HG02571 (cell line): ENCODE results near the gene CLSTN2.

ENCODE experiments used
- ATAC-seq: cut with Tn5 transposase; IDR thresholded peaks from one replicate; pipeline ENCODE4 v1.9.1; 2021; ENCODE audit warnings: mild to moderate bottlenecking, moderate library complexity; ENCODE audit not compliant: unreplicated experiment

Gene CLSTN2

GRCh38 chr3:139940622-139941021, 5.6 kb downstream of the CLSTN2 start:
- ATAC-seq, result no peak

DNA sequence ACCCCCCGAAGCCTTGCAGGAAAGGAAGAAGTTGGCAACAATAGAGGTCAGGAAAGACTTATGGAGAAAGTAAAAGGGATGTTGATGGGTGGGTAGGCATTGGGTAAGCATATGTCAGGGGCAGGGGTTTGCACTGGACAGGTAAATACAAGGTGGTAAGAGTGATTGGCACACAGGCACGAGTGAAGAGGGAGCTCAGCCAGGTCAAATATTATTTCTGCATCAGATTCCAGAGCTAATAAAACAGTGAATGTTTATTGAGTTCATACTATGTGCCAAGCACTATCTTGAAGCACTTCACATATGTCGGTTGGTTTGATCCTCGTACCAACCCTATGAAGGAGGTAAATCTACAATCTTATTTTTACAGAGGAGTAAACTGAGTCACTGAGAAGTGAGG, 6.6 kb downstream of the CLSTN2 start:
- no peak for ATAC-seq

DNA sequence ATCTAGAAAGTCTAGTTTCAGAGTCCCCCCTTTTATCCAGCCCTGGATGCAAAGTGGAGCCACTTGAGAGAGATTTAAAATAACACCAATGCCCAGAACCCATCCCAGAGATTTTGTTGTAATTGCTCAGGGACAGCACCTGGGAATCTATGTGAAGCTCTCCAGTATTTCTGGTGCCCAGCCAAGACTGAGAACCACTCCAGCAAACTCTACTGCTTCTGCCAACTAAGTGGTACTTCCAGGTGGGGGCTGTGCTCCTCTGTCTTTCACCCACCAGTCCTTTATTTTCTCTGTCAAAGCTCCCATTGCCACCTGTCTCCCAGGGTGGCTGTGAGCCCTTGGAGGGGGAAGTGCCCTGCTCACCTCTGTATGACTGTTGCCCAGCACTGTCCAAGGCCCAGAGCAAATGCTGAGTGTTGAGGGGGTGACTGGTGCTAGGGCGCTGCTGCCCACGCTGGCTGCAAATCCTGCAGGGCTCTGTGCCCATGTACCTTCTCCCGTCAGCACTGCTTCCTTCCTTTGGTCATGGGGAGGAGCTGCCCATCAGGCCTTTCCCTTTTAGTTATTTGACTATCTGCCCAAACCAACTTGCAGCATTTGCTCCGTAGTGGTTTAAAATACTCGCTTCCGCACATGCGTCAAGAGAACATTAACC, 9.4 kb downstream of the CLSTN2 start:
- ATAC-seq, result no peak

DNA sequence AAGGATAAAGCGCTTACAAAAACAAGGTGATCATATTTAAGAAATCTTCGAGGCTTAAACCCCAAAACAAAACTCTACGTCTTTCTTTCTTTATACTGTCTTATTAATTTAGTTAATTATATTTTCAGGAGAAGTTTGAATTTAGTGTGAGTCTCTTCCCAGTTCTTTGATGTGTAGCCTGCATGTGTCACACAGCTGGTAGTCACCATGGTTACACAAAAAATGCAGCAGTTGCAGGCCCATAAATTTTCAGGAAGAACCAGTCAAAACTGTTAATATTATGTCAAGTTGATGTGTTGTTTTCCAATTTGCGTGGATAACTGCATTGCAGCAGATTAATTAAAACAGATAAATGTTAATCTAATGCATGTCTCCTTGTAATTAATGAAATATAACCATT, 10.4 kb downstream of the CLSTN2 start:
- no peak for ATAC-seq

DNA sequence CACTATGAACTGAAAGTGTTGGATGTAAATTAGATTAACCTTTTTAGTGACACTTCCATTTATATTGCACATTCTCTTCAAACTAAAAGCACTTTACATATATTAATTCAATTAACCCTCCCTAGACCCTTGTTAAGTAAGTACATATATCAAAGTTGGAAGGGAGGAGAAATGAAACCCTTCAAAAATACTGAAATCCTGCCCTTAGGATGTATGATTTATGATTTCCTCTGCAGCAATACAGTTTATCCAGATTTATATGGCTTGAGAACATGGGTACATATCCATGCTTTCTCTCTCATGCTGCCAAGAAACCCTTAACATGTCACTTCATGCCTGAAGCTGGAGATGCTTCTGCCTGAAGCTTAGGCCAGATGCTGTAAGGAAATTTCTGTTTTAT, 11.0 kb downstream of the CLSTN2 start:
- ATAC-seq, result no peak

DNA sequence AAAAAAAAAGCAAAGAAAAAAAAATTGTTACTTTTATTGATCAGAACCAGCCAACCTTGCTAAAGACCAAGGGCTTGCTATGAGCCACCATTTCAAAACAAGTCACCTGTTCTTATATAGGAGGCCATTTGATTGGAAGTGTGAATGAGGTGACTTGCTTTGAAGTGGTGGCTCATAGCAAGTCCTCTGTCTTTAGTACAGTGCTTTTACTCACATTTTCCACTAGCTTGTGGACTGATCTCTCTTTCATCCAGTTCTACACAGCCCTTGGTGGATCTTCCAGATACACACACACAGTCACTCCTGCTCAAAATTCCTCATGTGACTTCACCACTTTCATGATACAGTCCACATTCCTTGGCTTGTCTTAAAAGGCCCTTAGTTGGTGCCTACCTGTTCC, 13.5 kb downstream of the CLSTN2 start:
- ATAC-seq, result no peak

- ATAC-seq, result no peak
These were observed 13.9 kb downstream of the CLSTN2 start for GRCh38 chr3:139948898-139949297.

GRCh38 chr3:139953131-139953910, 18.3 kb downstream of the CLSTN2 start:
- no peak for ATAC-seq

DNA sequence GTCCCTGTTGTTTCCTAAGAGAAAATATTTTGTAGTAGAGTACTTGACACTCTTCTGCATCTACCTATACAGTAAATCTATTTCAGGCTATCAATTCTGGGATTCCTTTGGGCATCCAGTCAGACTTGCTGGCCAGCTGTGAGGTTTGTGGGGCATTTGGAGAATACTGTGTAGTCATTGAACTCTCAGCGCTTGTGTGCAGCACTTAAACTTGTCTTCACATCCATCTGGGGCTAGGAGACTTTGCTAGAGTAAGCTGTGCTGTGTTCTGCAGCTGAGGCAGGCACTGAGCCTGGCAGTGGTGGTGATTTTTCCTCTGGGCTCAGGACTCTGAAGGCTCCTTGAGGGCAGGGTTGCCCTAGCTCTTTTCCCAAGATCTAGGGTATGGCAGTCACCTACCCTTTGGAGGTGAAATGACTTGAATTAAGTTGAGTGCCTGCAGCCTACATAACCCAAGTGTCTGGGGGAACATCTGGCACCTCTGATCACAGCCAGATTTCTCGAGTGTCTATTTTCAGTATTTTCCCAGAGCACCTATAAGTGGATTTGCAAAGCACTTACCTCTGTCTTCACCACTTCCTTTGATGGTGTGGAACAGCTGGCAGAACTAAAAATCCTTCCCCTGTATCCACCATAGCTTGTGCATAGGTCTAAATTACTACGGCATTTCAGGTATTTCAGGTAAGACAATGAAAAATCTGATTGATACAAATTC, 19.3 kb downstream of the CLSTN2 start:
- ATAC-seq, result no peak

DNA sequence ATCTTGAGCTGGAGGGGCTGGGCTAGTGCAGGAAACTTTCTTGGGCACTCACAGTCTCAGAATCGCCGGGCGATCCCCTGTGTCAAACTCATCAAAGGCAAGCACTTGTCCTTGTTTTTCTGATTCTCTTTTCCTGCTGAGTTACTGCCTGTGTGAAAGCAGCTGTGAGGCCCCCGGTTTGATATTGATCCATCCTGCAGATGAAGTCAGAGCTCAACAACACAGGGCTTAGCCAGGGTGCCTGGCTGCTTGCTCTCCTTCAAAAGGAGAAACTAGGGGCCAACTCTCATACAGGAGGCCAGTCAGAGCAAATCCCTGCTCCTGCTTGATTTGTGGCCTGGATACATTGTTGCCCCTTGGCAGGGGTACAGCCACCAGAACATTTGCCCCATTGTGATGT, 22.9 kb downstream of the CLSTN2 start:
- no peak for ATAC-seq

DNA sequence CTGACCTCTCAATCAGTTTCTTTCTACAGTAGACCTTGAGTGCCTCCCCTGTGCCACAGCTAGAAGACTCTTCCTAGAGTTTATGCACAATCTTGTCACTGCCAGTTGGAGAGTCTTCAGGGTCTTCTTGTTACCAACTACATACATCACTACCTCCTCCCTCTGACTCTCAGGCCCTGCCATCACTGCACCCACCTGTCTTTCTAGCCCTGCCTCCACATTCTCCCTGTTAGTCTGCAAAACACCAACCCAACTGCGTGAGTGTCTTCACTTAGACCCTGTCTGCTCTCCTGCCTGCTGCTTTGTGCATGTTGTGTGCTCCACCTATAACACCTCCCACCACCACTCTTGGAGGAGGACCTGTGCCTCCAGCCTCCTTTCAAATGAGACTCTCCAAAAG, 34.4 kb downstream of the CLSTN2 start:
- no peak for ATAC-seq

DNA sequence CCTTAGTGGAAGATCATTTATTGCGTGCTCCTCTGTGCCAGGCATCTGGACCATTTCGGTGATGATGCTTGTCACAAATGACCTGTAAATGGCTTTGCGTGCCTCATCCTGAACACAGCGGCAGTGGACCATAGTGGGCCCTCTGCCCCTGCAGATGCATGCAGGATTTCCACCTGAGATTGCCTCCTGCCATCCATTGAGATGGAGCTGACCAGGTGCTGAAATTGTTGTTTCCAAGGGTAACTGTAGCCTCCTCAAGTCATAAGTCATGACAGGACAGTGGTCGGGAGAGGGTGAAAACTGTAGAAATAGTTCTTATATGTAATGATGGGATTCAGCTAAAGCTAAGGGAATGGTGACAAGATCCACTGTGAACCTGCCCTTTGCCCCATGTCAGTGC, 35.5 kb downstream of the CLSTN2 start:
- ATAC-seq, result no peak

- no peak for ATAC-seq
These were observed 39.9 kb downstream of the CLSTN2 start for GRCh38 chr3:139974809-139975425.

DNA sequence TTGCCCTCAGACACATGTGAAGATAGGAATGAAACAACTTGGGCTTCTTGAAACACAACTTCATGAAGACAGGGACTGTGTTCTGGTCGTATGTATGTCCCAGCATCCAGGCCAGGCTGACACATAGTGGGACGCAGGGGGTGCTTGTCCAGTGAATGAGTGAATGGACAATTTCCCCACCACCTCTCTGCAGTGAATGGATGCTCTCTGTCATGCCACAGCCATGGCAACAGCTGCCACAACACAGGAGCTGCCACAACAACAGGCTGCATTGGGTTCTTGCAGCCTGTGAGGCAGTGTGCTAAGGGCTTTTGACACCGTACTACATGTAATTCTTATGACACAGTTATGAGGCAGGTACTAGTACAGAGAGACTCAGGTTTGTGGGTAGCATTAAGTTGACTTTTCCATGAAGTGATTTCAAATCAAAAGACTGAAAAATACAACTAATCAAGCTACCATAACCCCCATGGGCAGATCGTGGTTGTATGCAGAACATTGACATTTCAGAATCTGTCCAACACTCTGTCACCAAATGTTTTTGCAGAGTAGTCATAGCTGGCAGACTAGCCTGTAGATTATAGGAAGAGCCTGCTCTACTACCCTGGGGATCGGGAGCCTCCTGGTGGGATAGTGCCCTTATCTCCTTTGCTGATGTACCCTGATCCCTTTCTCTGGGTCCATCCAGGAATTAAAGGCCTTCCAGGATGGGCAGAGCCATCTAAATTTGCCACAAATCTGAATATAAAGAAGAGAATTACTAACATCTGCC, 40.8 kb downstream of the CLSTN2 start:
- no peak for ATAC-seq

- ATAC-seq, result no peak
These were observed 44.0 kb downstream of the CLSTN2 start for GRCh38 chr3:139978966-139979365.

- no peak for ATAC-seq
These were observed 45.0 kb downstream of the CLSTN2 start for GRCh38 chr3:139979991-139980390.

DNA sequence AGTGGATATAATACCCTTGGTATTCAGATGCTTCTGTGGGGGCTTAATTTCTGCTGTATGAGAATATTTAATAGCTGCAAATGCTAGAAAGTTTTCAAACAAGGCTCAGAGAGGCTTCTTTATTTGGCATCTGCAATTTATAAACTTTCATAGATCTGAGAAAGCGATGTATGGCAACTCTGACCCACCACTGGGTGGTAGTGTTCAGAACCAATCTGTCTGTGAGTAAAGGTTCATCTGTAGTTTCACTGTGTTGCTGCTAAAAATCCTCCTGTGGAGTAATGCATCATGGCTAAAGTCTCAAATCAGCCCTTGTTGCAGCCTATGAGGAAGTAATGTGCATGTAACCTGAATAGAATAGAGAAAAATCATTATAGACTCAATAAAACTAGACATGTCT, 47.4 kb downstream of the CLSTN2 start:
- ATAC-seq, result no peak

DNA sequence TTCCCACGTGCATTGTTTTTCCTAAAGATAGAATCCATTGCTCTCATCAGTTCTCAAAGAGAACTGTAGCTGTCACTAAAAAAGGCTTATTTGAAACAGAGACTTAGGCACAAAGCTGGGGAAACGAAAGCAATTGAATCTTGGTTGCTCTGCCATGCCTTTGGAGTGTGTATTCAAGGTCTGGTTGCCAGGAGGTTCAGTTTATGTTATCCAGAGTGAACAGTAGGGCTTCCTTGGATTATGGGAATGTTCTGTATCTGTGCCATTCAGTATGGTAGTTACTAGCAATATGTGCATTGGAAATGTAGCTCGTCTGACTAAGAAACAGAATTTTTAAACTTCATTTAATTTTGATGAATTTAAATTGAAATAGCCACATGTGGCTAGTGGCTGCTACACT, 50.6 kb downstream of the CLSTN2 start:
- no peak for ATAC-seq

DNA sequence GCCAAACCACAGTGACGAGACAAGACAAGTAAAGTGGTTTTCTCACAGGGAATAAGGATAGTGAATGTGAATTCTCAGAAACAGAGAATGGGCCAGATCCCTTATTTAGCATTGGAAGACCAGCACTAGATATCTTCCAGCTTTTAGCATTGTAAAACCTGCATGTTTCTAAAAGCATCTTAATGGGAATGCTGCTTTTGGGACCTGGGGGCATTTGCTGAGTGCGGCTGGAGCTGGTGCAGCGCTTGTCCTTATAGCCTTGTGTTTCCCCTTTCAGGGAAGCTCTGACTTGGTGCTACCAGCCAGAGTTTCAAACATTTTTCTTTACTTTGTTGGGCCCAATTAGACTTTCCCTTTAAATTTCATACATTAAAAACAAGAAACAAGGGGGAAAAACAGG, 52.9 kb downstream of the CLSTN2 start:
- ATAC-seq, result no peak

DNA sequence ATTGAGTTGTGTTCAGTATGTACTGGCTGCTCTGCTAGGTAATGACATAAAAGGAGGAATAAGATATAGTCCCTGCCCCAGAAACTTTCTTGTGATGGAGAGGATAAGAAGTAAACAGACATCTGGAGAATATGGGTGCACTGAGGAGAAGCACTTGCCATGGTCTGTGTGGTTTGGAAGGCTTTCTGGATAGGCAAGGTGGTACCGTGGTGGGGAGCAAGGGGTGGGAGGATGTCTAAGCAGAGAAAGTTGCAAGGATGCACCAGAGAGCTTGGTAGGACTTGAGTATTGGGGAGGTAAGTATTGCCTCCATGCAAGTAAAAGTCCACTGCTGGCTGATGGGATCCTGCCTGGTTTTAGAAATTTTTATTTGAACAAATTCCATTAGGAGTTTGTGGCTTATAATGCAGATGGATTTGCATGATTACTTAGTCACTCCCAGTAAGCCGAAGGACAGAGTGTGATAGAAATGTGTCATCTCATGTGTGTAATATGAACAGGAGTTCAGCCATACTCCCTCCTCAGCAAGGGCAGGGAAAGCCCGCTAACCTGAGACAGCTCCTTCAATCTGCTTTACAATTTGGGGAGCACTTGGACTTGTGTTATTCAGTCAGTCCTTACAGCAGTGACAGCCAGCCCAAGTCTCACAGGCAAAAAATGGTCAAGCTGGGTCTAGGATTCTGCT, 53.6 kb downstream of the CLSTN2 start:
- no peak for ATAC-seq
